Endothelial cell of umbilical vein (primary cell): ENCODE data around the gene CIB1. TPM values are rescaled to one million over a fixed set of nuclear protein-coding genes. Genes with fewer than 3 reads are reported as not detected.
A peak's percentile ranks its signal among the peaks of the same experiment; 100 is the strongest.

ENCODE experiments used
- BruUV-seq: library from RNA; stranded (reverse); fragments of 400-500 nt; replicated peaks from 2 replicates; lab custom pipeline; 2021; lab: Mats Ljungman, UMichigan
- CTCF ChIA-PET: fragments of 300-600, 350-600 bp; sonication (Branson Sonifier 250); formaldehyde crosslinking; loops from one replicate; lab custom pipeline; 2021; ENCODE audit warnings: antibody characterized with exemption, inconsistent platforms; lab: Charles Lee
- POLR2A ChIA-PET: fragments of 300-600, 350-600 bp; sonication (Branson Sonifier 250); formaldehyde crosslinking; loops from one replicate; lab custom pipeline; 2021; ENCODE audit warnings: antibody characterized with exemption, inconsistent platforms; lab: Charles Lee
- DNase-seq: peaks from one replicate; pipeline ENCODE4 v3.0.0-alpha.2; 2011; ENCODE audit warnings: low read depth, low spot score
- FAIRE-seq: peaks from 2 replicates; lab custom pipeline; 2011; peaks lifted over from hg19 to GRCh38; lab: Jason Lieb, UNC
- H2AFZ ChIP-seq: 2 replicates; pipeline ENCODE4 v1.6.0; 2012; ENCODE audit warnings: low read depth, low read length, control low read depth, inconsistent platforms
- H3K27ac ChIP-seq: 2 replicates; pipeline ENCODE4 v1.5.1; 2011; ENCODE audit warnings: low read depth, mild to moderate bottlenecking, control low read depth, low read length, moderate library complexity; ENCODE audit not compliant: insufficient read depth
- H3K27me3 ChIP-seq, 2 experiments: 2 replicates each; pipeline versions ENCODE4 v1.6.0 to v1.6.1; 2011; ENCODE audit warnings: low read length in 2 of 2, mixed read lengths in 1 of 2; ENCODE audit not compliant: control insufficient read depth in 2 of 2, insufficient read depth in 2 of 2
- H3K36me3 ChIP-seq, 2 experiments: 2 replicates in 1 of 2; 3 replicates in 1 of 2; pipeline ENCODE4 v1.5.1; 2011; ENCODE audit warnings: low read length in 2 of 2, mild to moderate bottlenecking in 1 of 2, moderate library complexity in 1 of 2; ENCODE audit not compliant: control insufficient read depth in 2 of 2, insufficient read depth in 2 of 2; ENCODE audit errors: extremely low read depth in 1 of 2
- H3K4me1 ChIP-seq: 3 replicates; pipeline ENCODE4 v1.5.1; 2011; ENCODE audit warnings: mild to moderate bottlenecking, low read length; ENCODE audit not compliant: control insufficient read depth, insufficient read depth; ENCODE audit errors: extremely low read depth
- H3K4me2 ChIP-seq: 2 replicates; pipeline ENCODE4 v1.6.1; 2011; ENCODE audit warnings: low read length, control low read depth, mixed read lengths; ENCODE audit not compliant: insufficient read depth
- H3K4me3 ChIP-seq, 3 experiments: fragments of 200-600 bp in 1 of 3; sonication (generic), shearing (Covaris generic) in 1 of 3; replicated peaks in 1 of 3; 2 replicates each; pipeline ENCODE4 v1.5.1; 2011 to 2016; ENCODE audit warnings: control low read depth in 3 of 3, low read length in 3 of 3, mild to moderate bottlenecking in 2 of 3, inconsistent platforms in 1 of 3, low read depth in 1 of 3, moderate library complexity in 1 of 3; ENCODE audit not compliant: insufficient read depth in 1 of 3
- H3K79me2 ChIP-seq: 2 replicates; pipeline ENCODE4 v1.6.0; 2012; ENCODE audit warnings: low read length, inconsistent platforms; ENCODE audit not compliant: control insufficient read depth, insufficient read depth
- H3K9ac ChIP-seq: replicated peaks from 2 replicates; pipeline ENCODE3; 2011; ENCODE audit warnings: low read length, control low read depth; ENCODE audit not compliant: insufficient read depth; ENCODE audit errors: extremely low read depth
- H3K9me1 ChIP-seq: replicated peaks from 3 replicates; pipeline ENCODE4 v1.6.0; 2011; ENCODE audit warnings: mild to moderate bottlenecking, low read length; ENCODE audit not compliant: control insufficient read depth, insufficient read depth; ENCODE audit errors: extremely low read depth
- H3K9me3 ChIP-seq: replicated peaks from 2 replicates; pipeline ENCODE4 v1.5.1; 2012; ENCODE audit warnings: low read length, inconsistent platforms; ENCODE audit not compliant: control insufficient read depth, insufficient read depth
- H4K20me1 ChIP-seq: replicated peaks from 2 replicates; pipeline ENCODE3; 2011; ENCODE audit warnings: mild to moderate bottlenecking, low read length; ENCODE audit not compliant: control insufficient read depth, insufficient read depth; ENCODE audit errors: extremely low read depth
- EZH2 ChIP-seq: IDR thresholded peaks from 2 replicates; pipeline ENCODE4 v1.6.1; 2012; ENCODE audit warnings: borderline replicate concordance, low read depth, mild to moderate bottlenecking, moderate library complexity, low read length, inconsistent platforms; ENCODE audit not compliant: severe bottlenecking
- FOS ChIP-seq: IDR thresholded peaks from 2 replicates; pipeline ENCODE4 v1.6.1; 2011; ENCODE audit warnings: mild to moderate bottlenecking, low read length, moderate library complexity, borderline replicate concordance; ENCODE audit not compliant: insufficient read depth
- GATA2 ChIP-seq: IDR thresholded peaks from 2 replicates; pipeline ENCODE4 v1.7.0; 2011; ENCODE audit warnings: low read depth, mild to moderate bottlenecking, moderate library complexity, mixed read lengths, low read length; ENCODE audit not compliant: insufficient read length, insufficient read depth
- JUN ChIP-seq: IDR thresholded peaks from 2 replicates; pipeline ENCODE4 v1.6.1; 2011; ENCODE audit warnings: borderline replicate concordance, low read depth; ENCODE audit not compliant: insufficient read length, insufficient read depth
- MYC ChIP-seq: IDR thresholded peaks from one replicate; pipeline ENCODE4 v1.6.1; 2011; ENCODE audit warnings: mild to moderate bottlenecking, low read depth, low read length
- POLR2A ChIP-seq: IDR thresholded peaks from 2 replicates; pipeline ENCODE4 v1.6.1; 2012; ENCODE audit warnings: low read depth, mild to moderate bottlenecking, control low read depth, low read length
- POLR2AphosphoS5 ChIP-seq: IDR thresholded peaks from 2 replicates; pipeline ENCODE4 v1.6.1; 2012; ENCODE audit warnings: low read depth, mild to moderate bottlenecking, control low read depth, low read length, moderate library complexity; ENCODE audit not compliant: insufficient read depth
- dilution Hi-C: fragments of 300-500 bp; cut with MboI; formaldehyde crosslinking; loops from one replicate; pipeline ENCODE4 v1.15.0; 2019; ENCODE audit warnings: low sequenced_read_pairs; ENCODE audit not compliant: extremely low pct_ligation_motif_present
- intact Hi-C: fragments of 100-400 bp; cut with micrococcal nuclease; formaldehyde crosslinking; loops from one replicate; pipeline ENCODE4 v1.10.0; 2022
- polyA plus RNA-seq, 4 experiments: library from polyadenylated mRNA; depleted of rRNA in 3 of 4; stranded (reverse) in 3 of 4; unstranded in 1 of 4; fragments of >200 nt; gene quantifications; 2 replicates each; pipeline versions ENCODE4 v1.2.1 to v1.2.3, GENCODE V29; 2011 to 2012; ENCODE audit warnings: missing spikeins in 1 of 4
- total RNA-seq: library from RNA; stranded (reverse); gene quantifications from 2 replicates; pipeline ENCODE4 v1.2.3, GENCODE V29; 2021
- TF ChIP-seq, protein P1 (sequence below): IDR thresholded peaks from 2 replicates; pipeline ENCODE4 v1.6.1; 2011; ENCODE audit not compliant: insufficient read depth, insufficient read length
- TF ChIP-seq, protein P2 (sequence below), 2 donors: IDR thresholded peaks; 1 replicate in 1 of 2; 2 replicates in 1 of 2; pipeline ENCODE4 v1.5.1; 2011; ENCODE audit warnings: low read length in 2 of 2, mild to moderate bottlenecking in 2 of 2, moderate library complexity in 2 of 2, control low read depth in 1 of 2, inconsistent platforms in 1 of 2, low read depth in 1 of 2; ENCODE audit not compliant: insufficient read depth in 1 of 2; ENCODE audit errors: extremely low read depth in 1 of 2

CIB1 gene
- total and polyA plus RNA-seq, 2 donors (not counting 3 experiments of a cell fraction or from before 2014, with no cell fraction given) = 58.3 to 105 TPM

DNA sequence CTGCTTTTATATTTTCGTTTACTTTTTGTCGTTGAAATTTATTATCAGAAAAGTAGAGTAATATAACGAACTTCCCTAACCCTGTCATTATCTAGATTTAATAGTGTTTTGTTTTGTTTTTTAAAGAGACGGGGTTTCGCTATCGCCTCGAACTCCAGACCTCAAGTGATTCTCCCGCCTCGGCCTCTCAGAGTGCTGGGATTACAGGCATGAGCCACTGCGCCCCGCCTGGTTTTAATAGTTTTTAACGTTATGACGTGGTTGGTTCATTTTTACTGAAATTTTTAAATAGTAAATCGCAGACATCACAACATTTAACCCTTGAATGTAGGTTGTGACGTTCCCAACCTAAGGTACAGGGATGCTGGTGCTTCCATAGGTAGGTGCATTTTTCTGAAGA is 32.7 kb upstream of the CIB1 start:
- Histone ChIP-seq H3K27ac (peak overlapping the region; percentile 76), H3K4me2 (peak overlapping the region; percentile 98), H4K20me1 (no peaks in the 10 kb centered on the region), H3K4me1 (peaks cover 47% of the 10 kb centered on the region), H3K9me1 (no peaks in the 10 kb centered on the region), H3K36me3 (peaks cover 12% of the 10 kb centered on the region in 2 experiments), H3K9me3 (no peaks in the 10 kb centered on the region), H2AFZ (peak overlapping the region; percentile 29), H3K4me3 (peak overlapping the region; percentile 82 to 95 (median 85)), H3K27me3 (no peaks in the 10 kb centered on the region), H3K79me2 (peaks cover 53% of the 10 kb centered on the region), H3K9ac (peak overlapping the region; percentile 84)
- dilution Hi-C loops (no loop called here), intact Hi-C loops (no loop called here)
- TF ChIP-seq EZH2 (no peak), FOS (no peak), POLR2A (no peak), JUN (no peak)
- TF ChIP-seq, protein P1, sequence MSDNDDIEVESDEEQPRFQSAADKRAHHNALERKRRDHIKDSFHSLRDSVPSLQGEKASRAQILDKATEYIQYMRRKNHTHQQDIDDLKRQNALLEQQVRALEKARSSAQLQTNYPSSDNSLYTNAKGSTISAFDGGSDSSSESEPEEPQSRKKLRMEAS = no peak
- ChIA-PET POLR2A (interaction anchor here (1.1 kb wide), 1 partner anchor 33 kb away, joined by 6 read pairs; the partner anchor contains the start of genes CIB1 and GDPGP1), CTCF (interaction anchor here (1.0 to 1.2 kb wide), 2 partner anchors 33 to 52 kb away, joined by 3 to 8 read pairs; partner anchors contain the start of genes CIB1 and GDPGP1)
- no peak for DNase-seq
- no TSS peak for BruUV-seq
- FAIRE-seq = no peak

DNA sequence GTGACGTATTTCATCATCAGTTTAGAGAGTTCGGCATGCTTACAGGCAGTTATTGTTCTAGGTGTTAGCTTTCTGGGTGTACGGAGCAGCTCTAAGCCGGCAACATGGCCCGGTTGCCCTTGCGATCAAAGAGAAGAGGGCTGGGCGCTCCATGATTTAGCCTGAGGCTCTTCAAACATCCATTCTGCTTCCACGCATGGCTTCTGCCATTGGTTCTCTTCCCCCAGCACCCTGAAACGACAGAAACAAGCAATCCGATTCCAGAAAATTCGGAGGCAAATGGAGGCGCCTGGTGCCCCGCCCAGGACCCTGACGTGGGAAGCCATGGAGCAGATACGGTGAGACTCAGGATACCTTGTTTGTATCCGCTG is 32.3 kb upstream of the CIB1 start:
- ChIA-PET CTCF (interaction anchor here (0.6 to 1.2 kb wide), 7 partner anchors 17 to 129 kb away, joined by 3 to 8 read pairs (median 3); partner anchors contain the start of genes CIB1, GDPGP1, SEMA4B and TTLL13), POLR2A (interaction anchor here (1.1 kb wide), 1 partner anchor 32 kb away, joined by 6 read pairs; the partner anchor contains the start of genes CIB1 and GDPGP1)
- peaks cover 48% of the 10 kb centered on the region for H3K79me2 ChIP-seq

More for the DNA sequence above, 32.3 kb upstream of the CIB1 start:
- no peaks in the 10 kb centered on the region for H3K9me1 ChIP-seq
- no peaks in the 10 kb centered on the region for H3K9me3 ChIP-seq
- H3K36me3 ChIP-seq = peaks cover 7 to 11% of the 10 kb centered on the region in 2 experiments
- DNase-seq (no peak), FAIRE-seq (peak; percentile 70)
- dilution Hi-C loops (no loop called here), intact Hi-C loops (no loop called here)
- peak overlapping the region; percentile 76 for H3K27ac ChIP-seq
- peak overlapping the region; percentile 82 to 95 (median 85) for H3K4me3 ChIP-seq
- BruUV-seq = no TSS peak
- peaks cover 51% of the 10 kb centered on the region for H3K4me1 ChIP-seq
- peak overlapping the region; percentile 29 for H2AFZ ChIP-seq
- peak overlapping the region; percentile 84 for H3K9ac ChIP-seq
- TF ChIP-seq EZH2 (no peak), MYC (no peak), GATA2 (no peak), FOS (no peak), POLR2AphosphoS5 (no peak), JUN (no peak), POLR2A (no peak)
- TF ChIP-seq, protein P1 = no peak
- TF ChIP-seq, protein P2, sequence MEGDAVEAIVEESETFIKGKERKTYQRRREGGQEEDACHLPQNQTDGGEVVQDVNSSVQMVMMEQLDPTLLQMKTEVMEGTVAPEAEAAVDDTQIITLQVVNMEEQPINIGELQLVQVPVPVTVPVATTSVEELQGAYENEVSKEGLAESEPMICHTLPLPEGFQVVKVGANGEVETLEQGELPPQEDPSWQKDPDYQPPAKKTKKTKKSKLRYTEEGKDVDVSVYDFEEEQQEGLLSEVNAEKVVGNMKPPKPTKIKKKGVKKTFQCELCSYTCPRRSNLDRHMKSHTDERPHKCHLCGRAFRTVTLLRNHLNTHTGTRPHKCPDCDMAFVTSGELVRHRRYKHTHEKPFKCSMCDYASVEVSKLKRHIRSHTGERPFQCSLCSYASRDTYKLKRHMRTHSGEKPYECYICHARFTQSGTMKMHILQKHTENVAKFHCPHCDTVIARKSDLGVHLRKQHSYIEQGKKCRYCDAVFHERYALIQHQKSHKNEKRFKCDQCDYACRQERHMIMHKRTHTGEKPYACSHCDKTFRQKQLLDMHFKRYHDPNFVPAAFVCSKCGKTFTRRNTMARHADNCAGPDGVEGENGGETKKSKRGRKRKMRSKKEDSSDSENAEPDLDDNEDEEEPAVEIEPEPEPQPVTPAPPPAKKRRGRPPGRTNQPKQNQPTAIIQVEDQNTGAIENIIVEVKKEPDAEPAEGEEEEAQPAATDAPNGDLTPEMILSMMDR (IDR thresholded peaks at IDR 0.05; ENCODE audit: extremely low read depth in 1 of 2, insufficient read depth in 1 of 2, low read depth in 1 of 2, low read length in 2 of 2) = no peak
- H4K20me1 ChIP-seq = no peaks in the 10 kb centered on the region
- H3K27me3 ChIP-seq = no peaks in the 10 kb centered on the region
- H3K4me2 ChIP-seq = peak overlapping the region; percentile 98
